CD8-positive, alpha-beta memory T cell (primary cell): ENCODE data around the gene DAB2IP. TPM values are rescaled to one million over a fixed set of nuclear protein-coding genes. Genes with fewer than 3 reads are reported as not detected.

Experiments
- CTCF ChIA-PET: fragments of 350-600 bp; sonication (Branson Sonifier 250); formaldehyde crosslinking; loops from one replicate; lab custom pipeline; 2021; ENCODE audit warnings: antibody characterized with exemption; lab: Charles Lee
- POLR2A ChIA-PET: fragments of 350-600 bp; sonication (Branson Sonifier 250); formaldehyde crosslinking; loops from one replicate; lab custom pipeline; 2021; ENCODE audit warnings: antibody characterized with exemption; lab: Charles Lee
- DNase-seq, 5 donors: peaks; one replicate each; pipeline versions ENCODE4 v3.0.0 to v3.0.0-alpha.2; 2020 to 2022; ENCODE audit warnings: mixed read lengths in 1 of 5
- H3K27ac ChIP-seq: one replicate; pipeline ENCODE4 v1.7.0; 2013; ENCODE audit warnings: low read depth, mild to moderate bottlenecking, low read length, moderate library complexity
- H3K27me3 ChIP-seq: 2 replicates; pipeline ENCODE4 v1.7.0; 2013; ENCODE audit warnings: low read length, mild to moderate bottlenecking; ENCODE audit not compliant: insufficient read depth, poor library complexity, severe bottlenecking
- H3K36me3 ChIP-seq: 2 replicates; pipeline ENCODE4 v1.7.0; 2013; ENCODE audit warnings: mild to moderate bottlenecking, low read length, moderate library complexity; ENCODE audit not compliant: insufficient read depth
- H3K4me1 ChIP-seq: 2 replicates; pipeline ENCODE4 v1.7.0; 2013; ENCODE audit warnings: mild to moderate bottlenecking, low read length, moderate library complexity; ENCODE audit not compliant: insufficient read depth
- H3K4me3 ChIP-seq: 2 replicates; pipeline ENCODE4 v1.7.0; 2013; ENCODE audit warnings: mild to moderate bottlenecking, low read length
- H3K9me3 ChIP-seq: 2 replicates; pipeline ENCODE4 v1.7.0; 2013; ENCODE audit warnings: mild to moderate bottlenecking, low read length
- H3K27ac Mint-ChIP-seq, 8 donors: one replicate each; pipeline ENCODE4 v1.8.0; 2020 to 2021; ENCODE audit warnings: mixed read lengths in 8 of 8, mild to moderate bottlenecking in 6 of 8, inconsistent platforms in 3 of 8, moderate library complexity in 3 of 8
- H3K27me3 Mint-ChIP-seq, 2 donors: one replicate each; pipeline ENCODE4 v1.8.0; 2020 to 2021; ENCODE audit warnings: mixed read lengths in 2 of 2, mild to moderate bottlenecking in 1 of 2, moderate library complexity in 1 of 2
- H3K36me3 Mint-ChIP-seq, 3 donors: one replicate each; pipeline ENCODE4 v1.8.0; 2020 to 2021; ENCODE audit warnings: mixed read lengths in 3 of 3, inconsistent platforms in 1 of 3, mild to moderate bottlenecking in 1 of 3
- H3K4me1 Mint-ChIP-seq, 3 donors: one replicate each; pipeline ENCODE4 v1.8.0; 2020 to 2021; ENCODE audit warnings: mixed read lengths in 3 of 3, inconsistent platforms in 1 of 3, mild to moderate bottlenecking in 1 of 3
- H3K4me3 Mint-ChIP-seq, 7 donors: one replicate each; pipeline ENCODE4 v1.8.0; 2020 to 2021; ENCODE audit warnings: mixed read lengths in 7 of 7, mild to moderate bottlenecking in 6 of 7, moderate library complexity in 4 of 7, inconsistent platforms in 2 of 7
- H3K9me3 Mint-ChIP-seq, 5 donors: one replicate each; pipeline ENCODE4 v1.8.0; 2020 to 2022; ENCODE audit warnings: mixed read lengths in 5 of 5, mild to moderate bottlenecking in 3 of 5, moderate library complexity in 2 of 5, inconsistent platforms in 1 of 5
- polyA plus RNA-seq: library from polyadenylated mRNA; unstranded; fragments of 300-500 nt; fragmentation: Illumina TruSeq; gene quantifications from one replicate; pipeline ENCODE4 v1.2.3, GENCODE V29; 2021
- total RNA-seq, 2 experiments: library from RNA; stranded (reverse); gene quantifications; one replicate each; pipeline ENCODE4 v1.2.3, GENCODE V29; 2021

DAB2IP gene
- total and polyA plus RNA-seq, 3 experiments from 2014 or later = 0.15 to 0.41 (median 0.27) TPM

GRCh38 chr9:121816845-121817450 is 165.5 kb downstream of the DAB2IP start:
- Histone ChIP-seq H3K27me3 (no peaks in the 10 kb centered on the region), H3K27ac (no peak overlapping the region), H3K9me3 (no peaks in the 10 kb centered on the region), H3K4me1 (no peaks in the 10 kb centered on the region), H3K36me3 (no peaks in the 10 kb centered on the region), H3K4me3 (no peak overlapping the region)
- POLR2A ChIA-PET = no interaction called here
- no peaks in the 10 kb centered on the region for H3K27me3 Mint-ChIP-seq
- H3K4me3 Mint-ChIP-seq = no peak overlapping the region
- no peak overlapping the region for H3K27ac Mint-ChIP-seq
- no peak for DNase-seq
- CTCF ChIA-PET = no interaction called here
- H3K9me3 Mint-ChIP-seq = no peaks in the 10 kb centered on the region
- no peaks in the 10 kb centered on the region for H3K36me3 Mint-ChIP-seq
- H3K4me1 Mint-ChIP-seq = peaks cover under 1 to 4% (median under 1%) of the 10 kb centered on the region in 3 donors

GRCh38 chr9:121817476-121817875 is 166.0 kb downstream of the DAB2IP start:
- Histone ChIP-seq H3K36me3 (no peaks in the 10 kb centered on the region), H3K4me3 (no peak overlapping the region), H3K27me3 (no peaks in the 10 kb centered on the region), H3K4me1 (no peaks in the 10 kb centered on the region), H3K27ac (no peak overlapping the region), H3K9me3 (no peaks in the 10 kb centered on the region)
- POLR2A ChIA-PET = no interaction called here
- no peaks in the 10 kb centered on the region for H3K27me3 Mint-ChIP-seq
- peaks cover 6 to 9% (median 6%) of the 10 kb centered on the region in 3 donors for H3K4me1 Mint-ChIP-seq
- peak overlapping the region in 1 of 7 donors; percentile 56 for H3K4me3 Mint-ChIP-seq
- no peak for DNase-seq
- H3K36me3 Mint-ChIP-seq = no peaks in the 10 kb centered on the region
- H3K9me3 Mint-ChIP-seq = no peaks in the 10 kb centered on the region
- CTCF ChIA-PET = no interaction called here
- H3K27ac Mint-ChIP-seq = no peak overlapping the region

- H3K4me3 ChIP-seq = no peak overlapping the region
- Mint-ChIP-seq H3K4me1 (peaks cover 6 to 9% (median 6%) of the 10 kb centered on the region in 3 donors), H3K36me3 (no peaks in the 10 kb centered on the region), H3K27me3 (no peaks in the 10 kb centered on the region), H3K4me3 (no peak overlapping the region), H3K27ac (no peak overlapping the region), H3K9me3 (no peaks in the 10 kb centered on the region)
- H3K27ac ChIP-seq = no peak overlapping the region
- no peaks in the 10 kb centered on the region for H3K9me3 ChIP-seq
- no peak for DNase-seq
- CTCF ChIA-PET = no interaction called here
- no peaks in the 10 kb centered on the region for H3K4me1 ChIP-seq
- no peaks in the 10 kb centered on the region for H3K36me3 ChIP-seq
- no peaks in the 10 kb centered on the region for H3K27me3 ChIP-seq
- POLR2A ChIA-PET = no interaction called here
Measured at GRCh38 chr9:121818016-121818661, 166.7 kb downstream of the DAB2IP start.

- Histone ChIP-seq H3K4me1 (no peaks in the 10 kb centered on the region), H3K4me3 (no peak overlapping the region), H3K27me3 (no peaks in the 10 kb centered on the region), H3K27ac (no peak overlapping the region), H3K9me3 (no peaks in the 10 kb centered on the region), H3K36me3 (no peaks in the 10 kb centered on the region)
- no peaks in the 10 kb centered on the region for H3K9me3 Mint-ChIP-seq
- H3K4me3 Mint-ChIP-seq = no peak overlapping the region
- H3K27ac Mint-ChIP-seq = no peak overlapping the region
- POLR2A ChIA-PET = no interaction called here
- no peaks in the 10 kb centered on the region for H3K36me3 Mint-ChIP-seq
- CTCF ChIA-PET = no interaction called here
- no peak for DNase-seq
- H3K27me3 Mint-ChIP-seq = no peaks in the 10 kb centered on the region
- H3K4me1 Mint-ChIP-seq = peaks cover 6 to 9% (median 6%) of the 10 kb centered on the region in 3 donors
Measured at GRCh38 chr9:121818841-121819427, 167.5 kb downstream of the DAB2IP start.

- Histone ChIP-seq H3K4me1 (no peaks in the 10 kb centered on the region), H3K36me3 (no peaks in the 10 kb centered on the region), H3K9me3 (no peaks in the 10 kb centered on the region), H3K27me3 (no peaks in the 10 kb centered on the region), H3K27ac (no peak overlapping the region), H3K4me3 (no peak overlapping the region)
- H3K9me3 Mint-ChIP-seq = no peaks in the 10 kb centered on the region
- H3K4me1 Mint-ChIP-seq = peaks cover 6 to 9% (median 6%) of the 10 kb centered on the region in 3 donors
- peak overlapping the region in 1 of 8 donors; percentile 42 for H3K27ac Mint-ChIP-seq
- ChIA-PET POLR2A (no interaction called here), CTCF (no interaction called here)
- no peak for DNase-seq
- H3K4me3 Mint-ChIP-seq = no peak overlapping the region
- H3K27me3 Mint-ChIP-seq = no peaks in the 10 kb centered on the region
- no peaks in the 10 kb centered on the region for H3K36me3 Mint-ChIP-seq
Measured at GRCh38 chr9:121819428-121820231, 168.2 kb downstream of the DAB2IP start.

GRCh38 chr9:121820286-121821005 is 169.0 kb downstream of the DAB2IP start:
- Histone ChIP-seq H3K9me3 (no peaks in the 10 kb centered on the region), H3K4me3 (no peak overlapping the region), H3K27ac (no peak overlapping the region), H3K4me1 (no peaks in the 10 kb centered on the region), H3K27me3 (no peaks in the 10 kb centered on the region), H3K36me3 (no peaks in the 10 kb centered on the region)
- CTCF ChIA-PET = no interaction called here
- no peaks in the 10 kb centered on the region for H3K9me3 Mint-ChIP-seq
- POLR2A ChIA-PET = no interaction called here
- H3K4me3 Mint-ChIP-seq = no peak overlapping the region
- peaks cover 6 to 9% (median 6%) of the 10 kb centered on the region in 3 donors for H3K4me1 Mint-ChIP-seq
- peaks cover 0 to 1% of the 10 kb centered on the region in 2 donors for H3K27me3 Mint-ChIP-seq
- no peak for DNase-seq
- no peak overlapping the region for H3K27ac Mint-ChIP-seq
- no peaks in the 10 kb centered on the region for H3K36me3 Mint-ChIP-seq

GRCh38 chr9:121821326-121821725 is 169.9 kb downstream of the DAB2IP start:
- Mint-ChIP-seq H3K9me3 (no peaks in the 10 kb centered on the region), H3K4me1 (peaks cover 6 to 9% (median 6%) of the 10 kb centered on the region in 3 donors), H3K36me3 (no peaks in the 10 kb centered on the region), H3K4me3 (no peak overlapping the region), H3K27me3 (peaks cover 0 to 1% of the 10 kb centered on the region in 2 donors), H3K27ac (peak overlapping the region in 3 of 8 donors; percentile 18 to 97 (median 92))
- no peak for DNase-seq
- ChIA-PET POLR2A (no interaction called here), CTCF (no interaction called here)
- H3K36me3 ChIP-seq = no peaks in the 10 kb centered on the region
- no peak overlapping the region for H3K4me3 ChIP-seq
- no peaks in the 10 kb centered on the region for H3K9me3 ChIP-seq
- H3K27me3 ChIP-seq = no peaks in the 10 kb centered on the region
- no peaks in the 10 kb centered on the region for H3K4me1 ChIP-seq
- no peak overlapping the region for H3K27ac ChIP-seq
